GM18519 (cell line): ENCODE results near the gene ARPC1A.
A peak's percentile ranks its signal among the peaks of the same experiment; 100 is the strongest.
"Not testable (repeated sequence)": the region's sequence is repeated elsewhere in the genome, so short reads cannot be mapped to it uniquely, and the experiment has no call there.

ENCODE experiments used
- ATAC-seq: cut with Tn5 transposase; IDR thresholded peaks from one replicate; pipeline ENCODE4 v1.9.1; 2021; ENCODE audit warnings: mild to moderate bottlenecking, moderate library complexity; ENCODE audit not compliant: unreplicated experiment, low FRiP score

ARPC1A gene

DNA sequence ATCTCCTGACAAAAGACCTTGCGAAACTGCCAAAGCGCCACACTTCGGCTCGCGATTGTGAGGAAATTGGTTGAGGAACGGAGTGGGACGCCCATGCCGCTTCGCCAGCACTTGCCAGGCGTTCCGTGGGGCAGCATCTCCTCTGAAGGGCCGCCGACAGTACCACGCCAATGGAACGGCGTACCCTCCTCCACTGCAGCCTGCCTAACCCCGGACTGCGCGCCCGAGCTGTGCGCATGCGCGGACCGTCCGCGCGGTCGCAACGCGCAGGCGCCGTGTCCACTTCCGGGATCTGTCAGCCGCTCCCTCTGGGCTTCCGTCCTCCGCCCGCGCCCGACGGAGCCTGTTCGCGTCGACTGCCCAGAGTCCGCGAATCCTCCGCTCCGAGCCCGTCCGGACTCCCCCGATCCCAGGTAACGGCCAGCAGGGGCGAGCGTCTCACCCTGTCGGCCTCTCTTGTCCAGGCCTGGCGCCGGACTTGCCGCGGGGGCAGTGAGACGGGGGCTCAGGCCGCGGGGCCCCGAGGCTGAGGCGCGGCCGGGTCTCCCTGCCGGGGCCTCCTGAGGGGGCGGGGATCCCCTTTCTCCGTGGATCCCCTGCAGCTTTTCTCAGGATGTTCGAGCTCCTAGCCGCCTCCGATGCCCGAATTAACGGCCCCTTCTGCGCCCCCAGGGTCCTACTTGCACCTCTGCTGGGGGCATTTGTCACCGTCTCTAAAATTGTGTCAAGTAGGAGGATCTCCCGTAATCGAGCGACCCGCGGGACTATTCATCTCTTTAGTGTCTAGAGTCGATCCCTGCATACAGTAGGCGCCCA, at the start of gene ARPC1A:
ARPC1A (plus strand) TSS at position 307 of the 816 bp plus-strand sequence. CDS start 7,456 bp downstream, outside the sequence.
- ATAC-seq, result peak; percentile 83

DNA sequence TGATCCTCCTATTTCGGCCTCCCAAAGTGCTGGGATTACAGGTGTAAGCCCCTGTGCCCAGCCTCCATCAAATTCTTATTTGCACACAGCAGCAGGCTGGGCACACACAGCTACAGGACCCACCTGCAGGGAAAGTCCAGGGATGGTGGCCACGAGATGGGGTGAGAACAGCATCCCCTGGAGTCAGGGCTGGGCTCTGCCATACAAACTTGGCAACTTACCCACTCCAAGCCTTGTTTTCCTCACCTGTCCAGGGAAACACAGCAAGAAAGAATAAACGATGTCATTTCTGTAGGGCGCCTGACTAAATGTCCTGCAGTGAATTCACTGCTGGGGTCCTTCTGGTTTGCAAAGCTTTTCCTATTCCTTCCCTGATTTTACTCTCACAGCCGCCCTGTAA, 47.5 kb upstream of the ARPC1A start:
- ATAC-seq, result no peak

DNA sequence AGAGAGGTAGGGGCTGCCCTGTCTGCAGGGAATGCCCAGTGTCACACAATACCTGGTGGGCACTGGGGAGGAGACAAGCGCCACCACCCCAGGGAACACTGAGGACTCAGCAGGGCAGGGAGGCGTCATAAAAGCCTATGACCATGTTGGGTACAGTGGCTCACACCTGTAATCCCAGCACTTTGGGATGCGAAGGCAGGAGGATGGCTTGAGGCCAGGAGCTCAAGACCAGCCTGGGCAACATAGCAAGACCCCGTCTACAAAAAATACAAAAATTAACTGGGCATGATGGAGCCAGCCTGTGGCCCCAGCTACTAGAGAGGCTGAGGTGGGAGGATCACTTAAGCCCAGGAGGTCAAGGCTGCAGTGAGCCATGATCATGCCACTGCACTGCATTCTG, 41.5 kb upstream of the ARPC1A start:
- not testable (repeated sequence) for ATAC-seq

DNA sequence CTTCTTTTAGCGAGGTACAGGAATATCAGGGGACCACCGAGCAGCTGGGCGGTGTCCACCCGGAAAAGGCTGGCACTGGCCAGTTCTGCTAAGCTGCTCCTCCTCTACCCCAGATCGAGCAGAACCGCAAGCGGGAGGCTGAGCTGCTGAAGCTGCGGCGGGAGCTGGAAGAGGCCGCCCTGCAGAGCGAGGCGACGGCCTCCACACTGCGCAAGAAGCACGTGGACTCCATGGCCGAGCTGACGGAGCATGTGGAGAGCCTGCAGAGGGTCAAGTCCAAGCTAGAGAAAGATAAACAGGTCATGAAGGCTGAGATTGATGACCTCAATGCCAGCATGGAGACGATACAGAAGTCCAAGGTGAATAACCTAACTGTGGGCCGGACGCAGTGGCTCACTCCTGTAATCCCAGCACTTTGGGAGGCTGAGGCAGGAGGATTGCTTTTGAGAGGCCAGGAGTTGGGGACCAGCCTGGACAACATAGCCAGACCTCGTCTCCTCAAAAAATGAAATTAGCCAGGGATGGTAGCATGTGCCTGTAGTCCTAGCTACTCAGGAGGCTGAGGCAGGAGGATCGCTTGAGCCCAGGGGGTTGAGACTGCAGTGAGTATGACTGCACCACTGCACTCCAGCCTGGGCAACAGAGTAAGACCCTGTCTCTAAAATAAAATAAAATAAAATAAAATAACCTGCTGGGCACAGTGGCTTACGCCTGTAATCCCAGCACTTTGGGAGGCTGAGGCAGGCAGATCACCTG, 37.7 kb upstream of the ARPC1A start:
- no peak for ATAC-seq

DNA sequence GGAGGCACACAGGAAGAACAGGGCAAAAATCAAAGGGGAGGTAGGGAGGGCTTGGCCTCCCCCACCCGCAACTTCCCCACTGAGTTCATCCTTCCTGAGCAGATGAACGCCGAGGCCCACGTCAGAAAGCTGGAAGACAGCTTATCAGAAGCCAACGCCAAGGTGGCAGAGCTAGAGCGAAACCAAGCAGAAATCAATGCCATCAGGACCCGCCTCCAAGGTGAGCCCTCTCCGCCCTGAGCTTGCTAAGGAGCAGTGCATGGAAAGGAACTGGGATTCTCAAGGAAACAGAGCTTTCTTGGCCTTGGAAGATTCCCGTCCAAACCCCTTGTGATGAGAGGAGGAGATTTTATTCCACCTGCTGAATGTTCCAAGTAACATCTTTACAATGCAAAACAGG, 36.5 kb upstream of the ARPC1A start:
- ATAC-seq, result no peak

DNA sequence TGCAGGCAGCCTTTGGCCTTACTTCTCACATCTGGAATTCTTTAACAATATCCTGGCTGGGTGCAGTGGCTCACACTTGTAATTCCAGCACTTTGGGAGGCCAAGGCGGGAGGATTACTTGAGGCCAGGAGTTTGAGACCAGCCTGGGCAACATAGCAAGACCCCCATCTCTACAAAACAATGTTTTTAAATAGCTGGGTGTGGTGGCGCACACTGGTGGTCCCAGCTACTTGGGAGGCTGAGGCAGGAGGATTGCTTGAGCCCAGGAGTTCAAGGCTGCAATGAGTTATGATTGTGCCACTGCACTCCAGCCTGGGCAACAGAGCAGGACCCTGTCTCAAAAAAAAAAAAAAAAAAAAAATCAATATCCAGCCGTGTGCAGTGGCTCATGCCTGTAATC, 35.5 kb upstream of the ARPC1A start:
- ATAC-seq, result not testable (repeated sequence)

DNA sequence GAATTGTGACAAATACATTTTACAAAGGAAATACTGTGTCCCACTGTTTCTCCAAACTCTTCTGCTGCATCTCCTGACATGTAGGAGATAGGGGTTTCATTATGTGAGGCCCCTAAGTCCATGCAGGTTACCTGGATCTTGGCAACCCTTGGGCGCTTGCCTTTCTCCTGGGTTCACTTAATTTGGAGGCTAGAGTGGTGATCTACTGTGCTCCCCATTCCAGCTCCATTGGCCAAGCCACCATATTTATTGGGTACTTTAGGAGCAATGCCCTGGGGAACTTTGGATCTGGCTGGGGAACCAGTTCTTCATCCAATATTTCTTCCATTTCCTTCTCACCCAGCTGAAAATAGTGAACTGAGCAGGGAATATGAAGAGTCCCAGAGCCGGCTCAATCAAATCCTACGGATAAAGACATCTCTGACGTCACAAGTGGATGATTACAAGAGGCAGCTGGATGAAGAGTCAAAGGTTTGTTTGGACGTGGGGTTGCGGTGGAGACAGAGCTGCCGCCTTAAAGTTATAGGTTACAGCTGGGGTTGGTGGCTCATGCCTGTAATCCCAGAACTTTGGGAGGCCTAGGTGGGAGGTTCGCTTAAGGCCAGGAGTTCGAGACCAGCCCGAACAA, 34.6 kb upstream of the ARPC1A start:
- no peak for ATAC-seq

DNA sequence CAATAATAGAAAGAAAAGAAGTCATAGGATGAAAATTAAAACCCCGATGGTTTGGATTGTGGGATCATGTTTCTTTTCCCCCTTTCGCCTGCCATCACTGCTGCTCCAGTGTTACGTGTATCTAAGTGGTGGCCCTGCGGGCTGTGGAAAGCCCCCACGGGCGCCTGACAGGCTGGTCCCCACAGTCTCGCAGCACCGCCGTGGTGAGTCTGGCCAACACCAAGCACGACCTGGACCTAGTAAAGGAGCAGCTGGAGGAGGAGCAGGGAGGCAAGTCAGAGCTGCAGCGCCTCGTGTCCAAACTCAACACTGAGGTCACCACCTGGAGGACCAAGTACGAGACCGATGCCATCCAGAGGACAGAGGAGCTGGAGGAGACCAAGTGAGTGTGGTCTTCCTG, 33.6 kb upstream of the ARPC1A start:
- no peak for ATAC-seq

DNA sequence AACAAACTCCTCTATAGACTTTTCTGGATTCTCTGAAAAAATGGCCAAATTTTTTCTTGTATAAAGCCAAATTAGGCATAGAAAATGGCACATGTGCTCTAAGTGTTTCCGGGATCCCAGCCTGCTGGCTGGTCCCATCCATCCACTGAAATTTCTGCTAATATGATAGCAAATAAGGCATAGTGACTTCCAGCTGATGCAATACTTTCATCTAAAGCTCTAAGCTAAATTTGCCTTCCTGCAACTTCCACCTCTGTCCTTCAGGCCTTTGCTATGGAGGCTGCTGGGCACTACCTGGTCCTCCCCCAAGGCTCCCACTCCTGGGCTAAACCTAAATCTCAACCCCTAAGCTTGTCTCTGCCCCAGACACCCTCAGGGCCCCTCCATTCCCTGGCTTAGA, 32.5 kb upstream of the ARPC1A start:
- ATAC-seq, result no peak

DNA sequence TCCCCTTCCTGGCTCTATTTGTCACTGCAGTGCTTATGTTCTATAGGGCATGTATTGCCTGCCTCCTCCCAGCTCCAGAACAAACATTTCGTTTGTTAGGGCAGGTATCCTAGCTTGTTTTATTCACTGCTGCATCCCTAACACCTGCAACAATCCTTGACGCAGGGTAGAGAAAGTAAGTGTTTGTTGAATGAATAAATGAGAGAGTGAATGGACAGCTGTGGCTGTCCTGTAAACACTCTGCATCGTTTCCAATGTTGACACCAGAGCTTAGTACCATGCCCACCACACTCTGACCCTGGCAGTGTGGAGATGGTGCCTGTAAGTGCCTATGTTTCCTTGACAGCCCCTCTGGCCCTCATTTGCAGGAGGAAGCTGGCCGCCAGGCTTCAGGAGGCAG, 32.0 kb upstream of the ARPC1A start:
- no peak for ATAC-seq

DNA sequence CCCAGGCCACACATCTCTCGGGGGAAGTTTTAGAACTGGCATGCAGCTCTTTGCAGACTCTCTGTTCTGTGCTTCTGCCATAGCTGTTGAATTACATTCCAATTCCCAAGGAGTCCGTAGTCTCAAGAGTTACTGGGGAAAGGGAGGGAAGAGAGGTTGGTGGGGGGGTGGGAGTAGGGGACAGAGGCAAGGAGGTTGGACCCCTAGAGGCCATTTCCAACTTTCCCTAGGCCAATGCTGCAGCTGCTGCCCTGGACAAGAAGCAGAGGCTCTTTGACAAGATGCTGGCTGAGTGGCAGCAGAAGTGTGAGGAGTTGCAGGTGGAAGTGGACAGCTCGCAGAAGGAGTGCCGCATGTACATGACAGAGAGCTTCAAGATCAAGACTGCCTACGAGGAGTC, 29.2 kb upstream of the ARPC1A start:
- no peak for ATAC-seq

DNA sequence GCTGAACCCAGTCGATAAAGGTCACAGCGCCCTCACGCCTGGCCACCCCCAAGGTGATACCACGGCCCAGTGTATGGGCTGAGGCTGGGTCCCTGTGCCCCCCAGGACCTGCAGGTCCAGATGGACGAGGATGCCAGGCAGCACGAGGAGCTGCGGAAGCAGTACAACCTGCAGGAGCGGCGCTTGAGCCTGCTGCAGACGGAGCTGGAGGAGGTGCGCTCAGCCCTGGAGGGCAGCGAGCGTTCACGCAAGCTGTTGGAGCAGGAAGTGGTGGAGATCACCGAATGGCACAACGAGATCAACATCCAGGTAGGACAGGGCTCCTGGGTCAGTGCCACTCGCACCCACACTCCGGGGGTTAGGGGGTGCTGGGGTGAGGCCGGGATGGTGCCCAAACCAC, 24.2 kb upstream of the ARPC1A start:
- ATAC-seq, result no peak

DNA sequence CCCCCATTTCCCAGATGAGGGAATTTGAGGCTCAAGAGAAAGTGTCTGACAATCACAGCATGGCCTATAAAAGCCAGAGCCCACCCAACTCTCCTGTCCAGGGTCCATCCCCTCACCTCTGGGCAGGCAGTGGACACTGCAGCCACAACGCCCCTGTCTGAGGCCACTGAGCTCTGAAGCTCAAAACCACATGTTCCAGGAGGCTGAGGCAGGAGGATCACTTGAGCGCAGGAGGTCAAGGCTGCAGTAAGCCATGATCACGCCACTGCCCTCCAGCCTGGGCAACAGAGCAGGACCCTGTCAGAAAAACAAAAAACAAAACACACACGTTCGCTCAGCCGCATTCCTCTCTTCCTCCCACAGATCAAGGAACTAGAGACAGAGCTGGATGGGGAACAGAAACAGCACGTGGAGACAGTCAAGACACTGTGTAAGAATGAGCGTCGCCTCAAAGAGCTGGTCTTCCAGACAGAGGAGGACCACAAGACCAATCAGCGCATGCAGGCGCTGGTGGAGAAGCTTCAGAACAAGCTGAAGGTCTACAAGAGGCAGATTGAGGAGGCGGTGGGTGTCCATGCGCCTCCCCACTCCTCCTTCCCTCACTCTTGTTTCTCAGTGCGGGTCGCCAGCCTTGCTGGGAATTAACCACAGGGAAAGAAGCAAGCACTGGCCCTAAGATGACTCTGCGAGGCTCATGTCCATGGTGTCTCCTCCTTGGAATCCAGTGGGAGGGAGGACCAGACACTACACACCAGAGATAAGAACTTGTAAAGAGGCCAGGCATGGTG, 20.0 kb upstream of the ARPC1A start:
- ATAC-seq, result no peak

DNA sequence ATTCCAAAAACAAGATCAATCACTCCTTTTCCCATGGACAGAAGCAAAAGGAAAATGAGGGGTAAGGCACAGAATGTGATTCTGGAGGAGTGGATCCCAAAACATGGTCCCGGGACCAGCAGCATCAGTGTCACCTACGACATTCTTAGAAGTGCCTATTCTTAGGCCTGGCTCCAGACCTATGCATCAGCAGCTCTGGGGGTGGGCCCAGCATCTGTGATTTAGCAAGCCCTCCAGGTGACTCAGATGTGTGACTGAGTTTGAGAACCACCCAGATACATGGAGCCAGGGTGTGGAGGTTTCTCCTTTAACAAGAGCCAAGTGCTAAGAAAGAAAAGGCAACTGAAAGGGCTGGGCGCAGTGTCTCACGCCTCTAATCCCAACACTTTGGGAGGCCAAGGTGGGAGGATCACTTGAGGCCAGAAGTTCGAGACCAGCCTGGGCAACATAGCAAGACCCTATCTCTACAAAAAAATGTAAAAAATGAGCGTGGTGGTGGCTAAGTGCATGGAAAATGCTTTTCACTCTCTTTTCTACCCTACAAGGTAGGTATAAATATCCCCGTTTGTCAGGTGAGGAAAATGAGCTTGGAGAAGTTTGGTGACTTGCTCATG, 17.1 kb upstream of the ARPC1A start:
- no peak for ATAC-seq

DNA sequence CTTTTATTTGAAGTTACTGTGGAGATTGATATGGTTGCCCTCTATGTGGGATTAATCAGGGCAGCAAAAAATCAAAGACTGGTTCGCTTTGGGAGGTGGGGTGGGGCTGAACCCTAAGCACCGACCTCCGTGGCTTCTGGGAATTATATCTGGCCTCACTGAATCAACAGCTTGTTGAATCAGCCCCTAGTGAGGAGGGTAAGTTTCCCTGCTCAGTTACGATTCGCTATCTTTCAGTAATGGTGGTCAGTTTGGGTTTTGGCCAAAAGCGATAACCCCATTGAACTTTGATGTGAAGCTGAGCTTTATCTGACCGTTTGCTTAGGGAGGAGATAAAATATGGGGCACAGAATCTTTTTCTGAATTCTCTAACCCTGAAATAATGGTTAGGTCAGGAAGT, 16.6 kb upstream of the ARPC1A start:
- no peak for ATAC-seq

DNA sequence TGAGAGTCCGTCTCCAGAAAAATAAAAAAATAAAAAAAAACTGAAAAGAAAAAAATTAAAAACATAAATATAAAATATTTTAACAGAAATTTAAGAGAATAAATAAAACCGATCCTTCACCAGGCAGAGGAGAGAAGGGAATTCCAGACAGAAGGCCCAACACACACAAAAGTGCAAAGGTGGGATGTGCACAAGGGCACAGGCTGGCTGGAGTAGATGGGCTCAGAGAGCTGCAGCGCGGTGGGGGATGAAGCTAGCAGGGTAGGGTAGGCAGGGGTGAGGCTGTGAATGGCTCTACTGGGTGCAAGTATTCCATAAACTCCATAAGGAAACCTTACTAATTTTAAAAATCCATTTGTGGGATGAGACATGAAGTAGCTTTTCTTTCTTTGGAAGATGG, 15.7 kb upstream of the ARPC1A start:
- no peak for ATAC-seq

DNA sequence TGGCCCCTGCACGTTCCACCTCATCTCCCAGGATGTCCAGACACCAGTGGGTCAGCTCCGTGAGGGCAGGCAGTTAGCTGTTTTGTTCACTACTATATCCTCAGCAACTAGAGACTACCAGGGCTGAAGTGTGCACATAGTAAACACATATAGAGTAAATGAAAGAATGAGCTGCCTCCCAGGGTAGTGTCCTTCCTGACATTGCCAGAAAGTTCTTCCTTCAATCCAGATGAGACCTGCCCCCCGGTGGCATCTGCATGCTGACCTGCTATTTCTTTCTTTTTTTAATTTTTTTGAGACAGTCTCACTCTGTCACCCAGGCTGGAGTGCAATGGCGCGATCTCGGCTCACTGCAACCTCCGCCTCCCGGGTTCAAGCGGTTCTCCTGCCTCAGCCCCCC, 14.0 kb upstream of the ARPC1A start:
- no peak for ATAC-seq

DNA sequence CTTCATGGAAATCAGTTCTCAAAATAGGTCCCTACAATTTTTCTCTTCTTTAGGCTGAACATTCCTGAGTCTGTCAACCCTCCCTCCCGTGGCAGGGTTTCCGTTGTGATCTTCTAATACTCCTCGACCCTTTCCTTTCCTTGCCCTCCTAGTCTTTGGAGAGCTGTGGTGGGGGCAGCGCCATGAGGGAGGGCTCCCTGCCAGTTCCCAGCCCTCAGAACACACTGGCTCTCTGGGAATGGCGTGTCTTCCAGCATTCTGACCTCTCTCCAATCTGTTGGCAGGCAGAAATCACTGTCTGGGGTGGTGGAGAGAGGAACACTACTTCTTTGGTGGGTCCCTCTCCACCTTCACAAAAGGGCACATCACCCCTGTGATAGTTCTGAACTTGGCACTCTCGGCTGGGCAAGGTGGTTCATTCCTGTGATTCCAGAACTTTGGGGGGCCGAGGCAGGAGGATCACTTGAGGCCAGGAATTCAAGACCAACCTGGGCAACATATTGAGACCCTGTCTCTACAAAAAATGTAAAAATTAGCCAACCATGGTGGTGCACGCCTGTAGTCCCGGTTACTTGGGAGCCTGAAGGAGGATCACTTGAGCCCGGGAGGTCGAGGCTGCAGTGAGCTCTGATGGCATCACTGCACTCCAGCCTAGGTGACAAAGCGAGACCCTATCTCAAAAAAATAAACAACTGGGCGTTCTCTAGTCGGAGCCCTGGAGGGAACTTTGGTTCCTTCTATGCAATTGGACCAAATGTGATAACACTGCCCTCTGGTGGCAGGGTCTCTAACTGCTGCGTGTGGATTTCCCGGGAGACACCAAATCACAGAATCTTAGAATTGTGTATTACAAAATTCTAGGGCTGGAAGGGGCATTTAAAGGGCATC, 13.1 kb upstream of the ARPC1A start:
- no peak for ATAC-seq

DNA sequence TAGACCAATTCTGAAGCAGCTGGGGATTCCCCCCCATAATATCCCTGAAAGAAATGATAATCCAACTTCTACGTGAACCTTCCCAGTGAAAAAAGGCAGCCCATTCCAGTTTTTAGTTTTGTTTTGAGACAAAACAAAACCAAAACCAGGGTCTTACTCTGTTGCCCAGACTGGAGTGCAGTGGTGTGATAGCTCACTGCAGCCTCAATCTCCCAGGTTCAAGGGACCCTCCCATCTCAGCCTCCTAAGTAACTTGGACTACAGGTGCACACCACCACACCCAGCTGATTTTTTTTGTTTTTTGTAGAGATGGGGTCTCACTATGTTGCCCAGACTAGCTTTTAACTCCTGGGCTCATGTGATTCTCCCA, 12.5 kb upstream of the ARPC1A start:
- ATAC-seq, result no peak
